ENCODE measurements around the gene EPHA1. TPM values are rescaled to one million over a fixed set of nuclear protein-coding genes. Genes with fewer than 3 reads are reported as not detected.
"Not testable (repeated sequence)": the region's sequence is repeated elsewhere in the genome, so short reads cannot be mapped to it uniquely, and the experiment has no call there.

EPHA1 gene
- total RNA-seq, 4 donors from 2014 or later = 0.17 to 0.23 TPM; not detected in 2

GRCh38 chr7:143392875-143393266, 15.8 kb downstream of the EPHA1 start:
- WGBS = 92% methylated on average over 6 of the region's 6 CpGs
- peaks cover 26 to 51% (median 42%) of the 10 kb centered on the region in 4 donors for H3K36me3 ChIP-seq
- H3K27ac ChIP-seq (replicated peaks in 1 of 4) = peak overlapping the region; percentile 100
- TF ChIP-seq EP300 (IDR thresholded peaks at IDR 0.05) (no peak), POLR2AphosphoS5 (IDR thresholded peaks at IDR 0.05) (no peak), POLR2A (IDR thresholded peaks at IDR 0.05; ENCODE audit: low read depth) (no peak)
- TF ChIP-seq, protein P1, sequence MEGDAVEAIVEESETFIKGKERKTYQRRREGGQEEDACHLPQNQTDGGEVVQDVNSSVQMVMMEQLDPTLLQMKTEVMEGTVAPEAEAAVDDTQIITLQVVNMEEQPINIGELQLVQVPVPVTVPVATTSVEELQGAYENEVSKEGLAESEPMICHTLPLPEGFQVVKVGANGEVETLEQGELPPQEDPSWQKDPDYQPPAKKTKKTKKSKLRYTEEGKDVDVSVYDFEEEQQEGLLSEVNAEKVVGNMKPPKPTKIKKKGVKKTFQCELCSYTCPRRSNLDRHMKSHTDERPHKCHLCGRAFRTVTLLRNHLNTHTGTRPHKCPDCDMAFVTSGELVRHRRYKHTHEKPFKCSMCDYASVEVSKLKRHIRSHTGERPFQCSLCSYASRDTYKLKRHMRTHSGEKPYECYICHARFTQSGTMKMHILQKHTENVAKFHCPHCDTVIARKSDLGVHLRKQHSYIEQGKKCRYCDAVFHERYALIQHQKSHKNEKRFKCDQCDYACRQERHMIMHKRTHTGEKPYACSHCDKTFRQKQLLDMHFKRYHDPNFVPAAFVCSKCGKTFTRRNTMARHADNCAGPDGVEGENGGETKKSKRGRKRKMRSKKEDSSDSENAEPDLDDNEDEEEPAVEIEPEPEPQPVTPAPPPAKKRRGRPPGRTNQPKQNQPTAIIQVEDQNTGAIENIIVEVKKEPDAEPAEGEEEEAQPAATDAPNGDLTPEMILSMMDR (IDR thresholded peaks at IDR 0.05) = no peak
- no peaks in the 10 kb centered on the region for H3K9me3 ChIP-seq
- DNase-seq (ENCODE audit: extremely low spot score) = no peak
- H3K4me3 ChIP-seq = no peak overlapping the region
- H3K4me1 ChIP-seq = peaks cover 50 to 82% (median 77%) of the 10 kb centered on the region in 4 donors
- intact Hi-C loops (cut with DNase I) = no loop called here
- no peaks in the 10 kb centered on the region for H3K27me3 ChIP-seq

- Histone ChIP-seq H3K4me1 (peaks cover 54 to 87% (median 81%) of the 10 kb centered on the region in 4 donors), H3K27ac (replicated peaks in 1 of 4) (peak overlapping the region; percentile 100), H3K36me3 (peaks cover 27 to 56% (median 46%) of the 10 kb centered on the region in 4 donors)
- 73% methylated on average over 8 of the region's 8 CpGs for WGBS
- DNase-seq (ENCODE audit: extremely low spot score); intact Hi-C loops (cut with DNase I); H3K9me3 ChIP-seq; H3K4me3 ChIP-seq; H3K27me3 ChIP-seq: not testable (repeated sequence)
Observed at GRCh38 chr7:143392427-143392826, 16.2 kb downstream of the EPHA1 start.

GRCh38 chr7:143391462-143392404, 16.9 kb downstream of the EPHA1 start:
- intact Hi-C loops (cut with DNase I) = no loop called here
- Histone ChIP-seq H3K27me3 (no peaks in the 10 kb centered on the region), H3K9me3 (no peaks in the 10 kb centered on the region), H3K36me3 (peaks cover 27 to 62% (median 51%) of the 10 kb centered on the region in 4 donors), H3K4me1 (peaks cover 60 to 94% (median 88%) of the 10 kb centered on the region in 4 donors), H3K27ac (replicated peaks in 1 of 4) (peak overlapping the region; percentile 100), H3K4me3 (peak overlapping the region; percentile 5 to 30 (median 26))
- WGBS = 15% methylated on average over 17 of the region's 24 CpGs
- TF ChIP-seq, protein P1 (IDR thresholded peaks at IDR 0.05) = no peak
- no peak for TF ChIP-seq POLR2A (IDR thresholded peaks at IDR 0.05; ENCODE audit: low read depth)
- TF ChIP-seq EP300 (IDR thresholded peaks at IDR 0.05) = no peak
- peak; percentile 77 to 96 for TF ChIP-seq POLR2AphosphoS5 (IDR thresholded peaks at IDR 0.05)
- DNase-seq (ENCODE audit: extremely low spot score) = no peak

DNA sequence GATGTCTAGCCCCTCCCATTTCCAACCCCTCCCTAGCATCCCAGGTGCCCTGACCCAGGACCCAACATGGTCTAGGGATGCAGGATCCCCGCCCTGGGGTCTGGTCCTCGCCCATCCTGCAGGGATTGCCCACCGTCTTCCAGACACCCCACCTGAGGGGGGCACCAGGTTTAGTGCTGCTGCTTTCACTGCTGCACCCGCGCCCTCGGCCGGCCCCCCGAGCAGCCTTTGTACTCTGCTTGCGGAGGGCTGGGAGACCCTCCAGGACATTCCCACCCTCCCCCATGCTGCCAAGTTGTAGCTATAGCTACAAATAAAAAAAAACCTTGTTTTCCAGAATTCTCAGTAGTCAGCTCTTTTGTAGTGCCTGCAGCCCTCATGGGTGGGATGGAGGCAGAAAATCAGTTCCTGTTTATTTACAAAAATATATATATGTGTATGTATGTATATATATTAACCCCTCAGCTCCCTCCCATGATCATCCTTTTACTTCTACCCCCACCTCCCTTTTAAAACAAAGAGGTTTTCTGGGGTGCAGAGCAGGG, 17.8 kb downstream of the EPHA1 start:
- WGBS = 79% methylated on average over 9 of the region's 9 CpGs
- Histone ChIP-seq H3K27ac (replicated peaks in 1 of 4) (peak overlapping the region; percentile 100), H3K36me3 (peaks cover 27 to 63% (median 54%) of the 10 kb centered on the region in 4 donors), H3K4me1 (peaks cover 66 to 96% (median 93%) of the 10 kb centered on the region in 4 donors), H3K4me3 (peak overlapping the region in 3 of 4 donors; percentile 5 to 30 (median 24)), H3K27me3 (no peaks in the 10 kb centered on the region), H3K9me3 (no peaks in the 10 kb centered on the region)
- TF ChIP-seq POLR2A (IDR thresholded peaks at IDR 0.05; ENCODE audit: low read depth) (no peak), POLR2AphosphoS5 (IDR thresholded peaks at IDR 0.05) (no peak), EP300 (IDR thresholded peaks at IDR 0.05) (no peak)
- TF ChIP-seq, protein P1 (IDR thresholded peaks at IDR 0.05) = no peak
- intact Hi-C loops (cut with DNase I) = no loop called here
- no peak for DNase-seq (ENCODE audit: extremely low spot score)

GRCh38 chr7:143390104-143390772, 18.4 kb downstream of the EPHA1 start:
- peaks cover 27 to 63% (median 52%) of the 10 kb centered on the region in 4 donors for H3K36me3 ChIP-seq
- no peak overlapping the region for H3K4me3 ChIP-seq
- no peak for DNase-seq (ENCODE audit: extremely low spot score)
- no peaks in the 10 kb centered on the region for H3K9me3 ChIP-seq
- TF ChIP-seq, protein P1 (IDR thresholded peaks at IDR 0.05) = no peak
- TF ChIP-seq POLR2A (IDR thresholded peaks at IDR 0.05; ENCODE audit: low read depth) = no peak
- TF ChIP-seq EP300 (IDR thresholded peaks at IDR 0.05) = no peak
- TF ChIP-seq POLR2AphosphoS5 (IDR thresholded peaks at IDR 0.05) = no peak
- intact Hi-C loops (cut with DNase I) = no loop called here
- peaks cover 72 to 96% (median 93%) of the 10 kb centered on the region in 4 donors for H3K4me1 ChIP-seq
- H3K27me3 ChIP-seq = no peaks in the 10 kb centered on the region
- H3K27ac ChIP-seq (replicated peaks in 1 of 4) = peak overlapping the region; percentile 100
- WGBS = 76% methylated on average over 10 of the region's 10 CpGs
